ENCODE measurements around the gene SRP54.

Gene SRP54

GRCh38 chr14:35045798-35046047, 62.9 kb downstream of the SRP54 start:
- peak overlapping the region; percentile 86 for H3K4me3 ChIP-seq (ENCODE audit: low read length)
- no peaks in the 10 kb centered on the region for H3K9me2 ChIP-seq (replicated peaks; ENCODE audit: control insufficient read depth, low read length)
- H3K27ac ChIP-seq (ENCODE audit: low read depth, low read length) = no peak overlapping the region
- H3K27me3 ChIP-seq (ENCODE audit: control insufficient read depth, low read length) = no peaks in the 10 kb centered on the region
- H3K79me2 ChIP-seq (ENCODE audit: control insufficient read depth, low read length) = no peaks in the 10 kb centered on the region
- no peaks in the 10 kb centered on the region for H3K36me3 ChIP-seq (ENCODE audit: control insufficient read depth, low read length)
- peaks cover 10% of the 10 kb centered on the region for H3F3A ChIP-seq (ENCODE audit: control insufficient read depth, insufficient read depth)
- TF ChIP-seq CTCF (IDR thresholded peaks at IDR 0.05; ENCODE audit: low read depth, low read length, poor library complexity, severe bottlenecking) (no peak), EZH2phosphoT487 (IDR thresholded peaks at IDR 0.05; ENCODE audit: borderline replicate concordance, low read length) (no peak)
- H4K20me1 ChIP-seq (ENCODE audit: control insufficient read depth, insufficient read depth, low read depth, low read length) = no peaks in the 10 kb centered on the region
- H3K4me2 ChIP-seq (ENCODE audit: low read length) = peak overlapping the region; percentile 85
- H3K4me1 ChIP-seq (ENCODE audit: control insufficient read depth, low read length) = peaks cover 21% of the 10 kb centered on the region
- H3K9me3 ChIP-seq (ENCODE audit: control insufficient read depth, insufficient read depth, low read length) = no peaks in the 10 kb centered on the region

GRCh38 chr14:35046048-35046750, 63.4 kb downstream of the SRP54 start, which contains the start of gene FAM177A1:
FAM177A1 (plus strand) TSS chr14:35046272; CDS start chr14:35046464, 192 bp downstream.
- H3K4me3 ChIP-seq (ENCODE audit: low read length) = peak within 1 kb of the TSS; percentile 86
- no peak for TF ChIP-seq CTCF (IDR thresholded peaks at IDR 0.05; ENCODE audit: low read depth, low read length, poor library complexity, severe bottlenecking)
- TF ChIP-seq EZH2phosphoT487 (IDR thresholded peaks at IDR 0.05; ENCODE audit: borderline replicate concordance, low read length) = no peak
- peaks cover 21% of the 10 kb centered on the region for H3K4me1 ChIP-seq (ENCODE audit: control insufficient read depth, low read length)
- no peaks in the 10 kb centered on the region for H3K36me3 ChIP-seq (ENCODE audit: control insufficient read depth, low read length)
- H3K79me2 ChIP-seq (ENCODE audit: control insufficient read depth, low read length) = no peaks in the 10 kb centered on the region
- peak within 1 kb of the TSS; percentile 85 for H3K4me2 ChIP-seq (ENCODE audit: low read length)
- H3F3A ChIP-seq (ENCODE audit: control insufficient read depth, insufficient read depth) = peaks cover 10% of the 10 kb centered on the region
- H3K27ac ChIP-seq (ENCODE audit: low read depth, low read length) = 0 out of 2 replicates have a peak within 1 kb of the TSS, but pooled peaks have one; percentile 21
- no peaks in the 10 kb centered on the region for H4K20me1 ChIP-seq (ENCODE audit: control insufficient read depth, insufficient read depth, low read depth, low read length)
- no peaks in the 10 kb centered on the region for H3K9me3 ChIP-seq (ENCODE audit: control insufficient read depth, insufficient read depth, low read length)
- H3K27me3 ChIP-seq (ENCODE audit: control insufficient read depth, low read length) = no peaks in the 10 kb centered on the region
- H3K9me2 ChIP-seq (replicated peaks; ENCODE audit: control insufficient read depth, low read length) = no peaks in the 10 kb centered on the region

GRCh38 chr14:35046751-35047536, 64.2 kb downstream of the SRP54 start:
- H3K4me1 ChIP-seq (ENCODE audit: control insufficient read depth, low read length) = peaks cover 21% of the 10 kb centered on the region

More at GRCh38 chr14:35046751-35047536, 64.2 kb downstream of the SRP54 start:
- Histone ChIP-seq H3K36me3 (ENCODE audit: control insufficient read depth, low read length) (no peaks in the 10 kb centered on the region), H3K79me2 (ENCODE audit: control insufficient read depth, low read length) (no peaks in the 10 kb centered on the region), H3K27ac (ENCODE audit: low read depth, low read length) (0 out of 2 replicates have a peak overlapping the region, but pooled peaks have one; percentile 21), H3K9me3 (ENCODE audit: control insufficient read depth, insufficient read depth, low read length) (no peaks in the 10 kb centered on the region), H3K9me2 (replicated peaks; ENCODE audit: control insufficient read depth, low read length) (no peaks in the 10 kb centered on the region), H3F3A (ENCODE audit: control insufficient read depth, insufficient read depth) (peaks cover 10% of the 10 kb centered on the region), H3K27me3 (ENCODE audit: control insufficient read depth, low read length) (no peaks in the 10 kb centered on the region), H3K4me2 (ENCODE audit: low read length) (peak overlapping the region; percentile 85), H4K20me1 (ENCODE audit: control insufficient read depth, insufficient read depth, low read depth, low read length) (no peaks in the 10 kb centered on the region), H3K4me3 (ENCODE audit: low read length) (peak overlapping the region; percentile 86)
- no peak for TF ChIP-seq EZH2phosphoT487 (IDR thresholded peaks at IDR 0.05; ENCODE audit: borderline replicate concordance, low read length)
- no peak for TF ChIP-seq CTCF (IDR thresholded peaks at IDR 0.05; ENCODE audit: low read depth, low read length, poor library complexity, severe bottlenecking)
